Liver (tissue), 2 donors: ENCODE results near the gene SPTBN4.

Experiments
- EGR1 ChIP-seq, 2 donors: IDR thresholded peaks; 2 replicates each; pipeline ENCODE4 v1.6.1; 2016 to 2018; ENCODE audit warnings: antibody characterized with exemption in 2 of 2, low read depth in 2 of 2
- RAD21 ChIP-seq, 2 donors: IDR thresholded peaks; 2 replicates each; pipeline ENCODE4 v1.6.1; 2016; ENCODE audit warnings: antibody characterized with exemption in 2 of 2, mild to moderate bottlenecking in 2 of 2
- donor health status: healthy.

GRCh38 chr19:40519352-40520322 is 52.8 kb downstream of the SPTBN4 start:
- TF ChIP-seq RAD21 (IDR thresholded peaks at IDR 0.05) = no peak
- no peak for TF ChIP-seq EGR1 (IDR thresholded peaks at IDR 0.05; ENCODE audit: low read depth in 2 of 2)
